Activated T-cell treated with anti-CD3 and anti-CD28 coated beads, Interleukin-2, amount 50 U/mL, for 48 hours (primary cell): ENCODE measurements around the gene ATP6V0A1.
"Not testable (repeated sequence)": the region's sequence is repeated elsewhere in the genome, so short reads cannot be mapped to it uniquely, and the experiment has no call there.

ENCODE experiments used
- DNase-seq, 2 experiments: peaks; one replicate each; pipeline ENCODE4 v3.0.0-alpha.2; 2020

The ATP6V0A1 gene

DNA sequence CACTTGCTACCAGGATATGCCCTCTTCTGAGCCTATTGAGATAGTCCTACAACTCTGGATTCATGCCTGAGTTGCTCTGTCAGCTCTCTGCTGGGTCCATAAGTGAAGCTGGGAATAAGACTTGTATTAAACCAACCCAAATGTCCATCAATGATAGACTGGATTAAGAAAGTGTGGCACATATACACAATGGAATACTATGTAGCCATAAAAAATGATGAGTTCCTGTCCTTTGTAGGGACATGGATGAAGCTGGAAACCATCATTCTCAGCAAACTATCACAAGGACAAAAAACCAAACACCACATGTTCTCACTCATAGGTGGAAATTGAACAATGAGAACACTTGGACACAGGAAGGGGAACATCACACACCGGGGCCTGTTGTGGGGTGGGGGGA is 19.1 kb downstream of the ATP6V0A1 start:
- DNase-seq = not testable (repeated sequence)

DNA sequence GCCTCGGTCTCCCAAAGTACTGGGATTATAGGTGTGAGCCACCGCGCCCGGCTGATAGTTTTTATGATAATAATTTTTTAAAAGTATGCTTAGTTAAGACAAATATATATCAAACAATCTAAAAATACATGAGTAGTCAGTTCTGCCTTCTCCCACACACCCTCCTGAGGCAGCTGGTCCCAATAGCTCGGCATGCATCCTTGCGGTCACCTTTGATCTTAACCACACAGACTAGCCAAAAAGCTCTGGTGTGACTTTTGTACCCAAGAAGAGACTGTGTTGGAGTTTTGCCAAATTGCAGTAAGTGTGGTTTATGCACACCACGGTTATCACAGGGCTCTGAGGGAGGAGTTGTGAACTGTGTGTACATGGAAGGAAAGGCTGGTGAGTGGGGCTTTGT is 25.6 kb downstream of the ATP6V0A1 start:
- DNase-seq = peak; percentile 76 to 80

DNA sequence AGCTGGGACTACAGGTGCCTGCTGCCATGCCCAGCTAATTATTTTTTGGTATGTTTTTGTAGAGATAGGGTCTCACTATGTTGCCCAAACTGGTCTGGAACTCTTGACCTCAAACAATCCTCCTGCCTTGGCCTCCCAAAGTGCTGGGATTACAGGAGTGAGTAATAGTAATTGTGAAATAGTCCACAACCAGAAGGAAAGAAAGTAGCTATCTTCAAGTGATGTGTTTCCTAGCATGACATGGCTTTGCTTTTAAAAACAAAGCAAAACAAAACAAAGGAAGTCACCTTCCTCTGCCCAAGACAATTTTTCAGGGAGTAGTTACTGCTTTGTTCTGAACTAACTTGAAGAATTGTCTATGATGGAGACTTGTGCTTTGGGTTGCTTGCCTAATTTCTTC is 27.0 kb downstream of the ATP6V0A1 start:
- no peak for DNase-seq

DNA sequence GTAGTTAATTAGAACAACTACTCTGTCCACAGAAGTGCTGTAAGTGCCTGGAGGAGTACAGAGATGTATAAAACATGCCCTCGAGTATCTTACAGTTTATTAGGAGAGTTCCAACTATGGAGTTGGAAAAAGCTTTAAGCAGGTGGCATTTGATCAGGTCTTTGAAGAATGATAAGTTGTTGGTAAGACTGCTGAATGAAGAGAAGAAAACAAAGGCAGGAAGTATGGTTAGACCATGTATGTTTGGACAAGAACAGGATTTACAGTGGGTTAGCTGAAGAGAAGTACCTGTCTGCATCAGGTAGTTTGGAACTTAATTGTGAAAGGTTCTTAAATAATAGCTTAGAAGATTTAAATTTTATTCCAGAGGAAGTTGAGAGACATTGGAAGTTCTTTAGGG is 29.4 kb downstream of the ATP6V0A1 start:
- DNase-seq = no peak

DNA sequence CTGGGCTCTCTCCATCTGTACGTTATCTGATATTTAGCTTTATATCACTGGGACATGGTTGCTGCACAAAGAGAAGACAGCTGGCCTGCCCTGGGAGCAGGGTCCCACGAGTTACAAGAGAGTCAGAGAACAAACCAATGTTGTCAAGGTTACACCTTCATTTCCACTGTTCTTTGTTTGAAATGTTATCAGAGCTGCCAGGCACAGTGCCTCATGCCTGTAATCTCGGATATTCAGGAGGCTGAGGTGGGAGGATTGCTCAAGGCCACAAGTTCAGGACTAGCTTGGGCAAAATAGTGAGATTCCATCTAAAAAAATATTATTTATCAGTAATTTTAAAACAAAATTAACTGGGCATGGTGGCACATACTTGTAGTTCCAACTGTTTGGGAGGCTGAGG is 34.6 kb downstream of the ATP6V0A1 start:
- no peak for DNase-seq

DNA sequence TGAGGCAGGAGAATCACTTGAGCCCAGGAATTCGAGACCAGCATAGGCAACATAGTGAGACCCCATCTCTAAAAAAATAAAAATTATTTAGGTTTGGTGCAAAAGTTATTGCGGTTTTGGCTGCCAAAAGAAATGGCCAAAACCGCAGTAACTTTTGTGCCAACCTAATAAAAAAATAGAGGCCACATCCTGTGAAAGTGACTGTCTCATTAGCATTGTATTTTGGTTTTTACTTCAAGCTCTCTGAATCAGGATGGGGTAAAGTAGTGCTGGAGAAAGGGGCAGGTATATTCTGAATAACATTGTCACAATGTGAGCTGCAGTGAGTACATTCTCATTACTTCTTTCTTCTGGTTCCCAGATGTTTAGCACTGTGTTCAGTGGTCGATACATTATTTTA is 36.0 kb downstream of the ATP6V0A1 start:
- no peak for DNase-seq

DNA sequence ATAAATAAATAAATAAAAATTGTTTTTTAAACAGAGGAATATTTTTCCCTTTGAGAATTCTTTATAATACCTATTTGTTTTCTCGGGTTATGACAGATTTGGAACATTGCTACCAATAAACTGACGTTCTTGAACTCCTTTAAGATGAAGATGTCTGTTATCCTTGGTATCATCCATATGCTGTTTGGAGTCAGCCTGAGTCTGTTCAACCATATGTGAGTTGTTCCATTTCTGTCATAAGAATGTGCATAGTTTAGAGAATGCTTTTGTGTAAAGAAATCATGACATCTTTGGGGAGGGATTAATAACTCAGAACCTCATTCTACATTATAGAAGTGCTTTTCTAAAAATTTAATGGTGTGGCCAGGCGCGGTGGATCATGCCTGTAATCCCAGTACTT is 40.1 kb downstream of the ATP6V0A1 start:
- no peak for DNase-seq

DNA sequence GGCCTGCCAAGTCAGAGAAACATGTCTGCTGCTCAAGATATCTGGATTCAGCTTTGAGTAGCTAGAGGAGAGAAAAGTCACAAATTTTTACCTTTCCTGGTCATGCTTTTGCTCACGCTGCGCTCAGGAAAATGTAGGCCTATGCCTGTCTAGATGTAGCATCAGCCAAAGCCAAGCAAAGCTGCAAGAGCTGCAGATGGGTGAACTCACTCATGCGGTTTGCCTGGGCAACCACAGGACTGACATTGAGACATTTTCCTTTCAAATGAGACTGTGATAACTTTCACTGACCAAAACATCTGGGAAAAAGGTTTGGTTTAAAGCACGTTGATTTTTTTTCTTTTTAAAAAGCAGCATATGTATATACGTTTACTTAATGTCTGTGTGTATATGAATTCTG is 43.4 kb downstream of the ATP6V0A1 start:
- DNase-seq = no peak

DNA sequence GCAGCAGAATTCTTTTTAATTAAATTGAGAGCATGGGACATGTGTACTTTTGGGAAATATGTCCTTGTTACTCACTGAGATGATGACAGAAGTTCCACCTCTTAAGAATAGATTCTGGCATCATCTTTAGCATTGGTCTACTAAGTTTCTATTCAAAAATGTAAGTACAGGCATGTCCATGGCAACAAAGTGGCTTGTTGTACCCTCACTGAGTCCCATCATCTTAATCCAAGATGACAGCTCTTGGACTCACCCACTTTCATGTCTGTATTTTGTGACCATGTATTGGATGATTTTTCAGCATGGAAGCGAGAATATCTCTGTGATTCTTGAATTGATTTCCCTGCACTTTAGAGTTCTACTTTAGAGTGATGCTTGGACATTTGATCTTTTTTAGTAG is 44.2 kb downstream of the ATP6V0A1 start:
- DNase-seq = no peak

DNA sequence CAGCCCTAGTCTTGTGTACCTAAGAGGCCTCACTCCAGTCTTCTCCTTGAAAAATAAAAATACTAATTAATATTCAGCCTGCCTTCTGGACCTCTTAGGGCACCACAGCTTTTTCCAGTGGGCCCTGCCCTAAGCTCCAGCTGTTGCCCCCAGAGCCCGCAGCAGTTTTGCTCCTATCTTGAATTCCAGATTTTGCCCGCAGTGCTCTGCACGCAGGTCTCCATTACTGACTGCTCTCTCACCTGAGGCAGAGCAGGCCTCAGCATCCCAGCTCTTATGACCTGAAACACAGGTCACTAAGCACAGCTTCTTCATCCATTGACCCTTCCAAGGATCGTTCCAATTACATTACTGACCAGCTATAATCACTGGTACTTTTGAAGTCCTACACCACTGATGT is 49.0 kb downstream of the ATP6V0A1 start:
- DNase-seq = no peak

DNA sequence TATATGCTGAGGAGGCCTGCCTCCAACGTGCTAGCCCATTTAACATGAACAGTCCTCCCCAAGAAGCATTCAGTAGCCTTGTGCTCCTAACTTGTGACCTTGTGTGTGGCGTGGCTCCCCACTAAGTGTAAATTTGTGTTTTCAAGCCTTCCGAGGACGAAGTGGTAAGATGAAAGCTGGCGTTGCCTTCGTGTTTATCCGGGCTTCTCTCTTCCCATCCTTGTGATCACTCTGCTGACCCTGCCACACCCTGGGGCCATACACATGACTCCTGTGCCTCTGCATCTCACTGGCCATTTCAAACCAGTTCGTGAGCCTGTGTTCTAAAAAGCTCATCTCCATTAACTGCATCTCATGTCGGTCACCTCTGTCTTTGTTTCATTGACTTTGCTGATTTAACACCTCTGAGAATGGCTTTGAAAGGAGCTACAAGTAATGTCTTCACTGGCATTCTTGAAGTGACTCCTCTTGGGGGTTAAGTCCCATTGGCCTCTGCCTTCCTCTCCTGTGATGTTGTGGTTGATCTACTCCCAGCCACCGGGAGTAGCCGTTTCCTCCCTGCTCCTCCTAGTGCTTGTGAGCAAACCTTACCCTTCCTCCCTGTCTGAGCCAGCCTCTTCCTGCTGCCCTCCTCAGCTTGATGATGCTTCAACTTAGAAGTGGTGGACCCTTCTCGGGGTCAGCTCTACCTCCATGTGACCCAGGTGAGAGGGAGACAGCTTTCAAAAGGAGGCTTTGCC is 49.9 kb downstream of the ATP6V0A1 start:
- DNase-seq = no peak

DNA sequence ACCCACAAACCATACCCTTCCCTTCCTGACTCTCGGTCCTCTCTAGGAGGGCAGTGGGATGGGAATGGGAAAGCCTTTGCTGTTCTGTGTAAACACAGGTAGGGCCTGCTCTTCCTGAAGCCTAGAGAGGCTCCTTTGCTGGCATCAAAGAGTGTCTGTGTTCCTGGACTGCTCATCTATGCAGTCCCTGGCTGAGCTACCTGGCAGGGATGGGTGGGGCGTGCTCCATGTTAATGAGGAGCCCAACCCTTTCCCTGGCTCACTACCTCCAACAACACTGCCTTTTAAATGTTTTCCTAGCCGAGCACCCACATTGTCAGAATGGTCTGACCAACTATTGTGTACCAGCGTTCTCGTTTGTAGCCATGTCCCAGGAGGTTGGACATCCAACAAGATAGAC is 50.7 kb downstream of the ATP6V0A1 start:
- no peak for DNase-seq

DNA sequence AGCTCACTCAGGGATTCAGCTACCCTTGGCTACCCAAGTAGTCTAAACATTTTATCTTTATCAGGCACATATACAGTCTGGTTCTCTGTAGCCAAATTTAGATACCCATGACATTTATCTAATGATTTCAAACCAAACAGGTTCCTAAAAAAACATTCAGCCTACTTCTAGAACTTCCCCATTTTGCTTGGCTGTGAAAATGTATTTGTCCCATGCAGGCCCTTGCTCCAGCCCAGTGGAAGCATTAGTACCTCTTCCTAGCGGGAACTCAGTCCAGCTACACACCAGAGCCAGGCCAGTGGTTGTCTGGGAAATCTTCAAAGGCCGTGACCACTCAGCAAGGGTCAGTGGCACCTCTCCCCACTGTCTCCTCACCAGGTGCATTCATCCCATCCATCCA is 51.2 kb downstream of the ATP6V0A1 start:
- no peak for DNase-seq

DNA sequence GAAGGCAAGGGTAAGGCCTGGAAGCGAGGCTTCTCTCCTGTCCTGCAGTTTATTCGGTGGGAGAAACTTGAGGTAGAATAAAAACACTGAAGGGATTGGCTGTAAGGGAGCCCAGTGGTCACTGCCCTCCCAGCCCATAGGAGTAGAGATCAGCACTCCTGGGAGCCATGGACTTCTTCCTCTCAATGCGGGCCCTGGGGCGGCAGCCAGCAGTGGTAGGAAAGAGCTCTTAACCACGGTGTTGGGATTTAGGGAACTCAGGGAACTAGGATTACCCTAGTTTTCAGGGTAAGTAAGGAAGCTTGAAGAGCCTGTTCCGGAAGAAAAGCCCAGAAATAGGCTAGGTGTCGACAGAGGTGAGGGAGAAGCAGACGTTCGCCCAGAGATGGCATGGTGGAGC is 53.6 kb downstream of the ATP6V0A1 start:
- no peak for DNase-seq

DNA sequence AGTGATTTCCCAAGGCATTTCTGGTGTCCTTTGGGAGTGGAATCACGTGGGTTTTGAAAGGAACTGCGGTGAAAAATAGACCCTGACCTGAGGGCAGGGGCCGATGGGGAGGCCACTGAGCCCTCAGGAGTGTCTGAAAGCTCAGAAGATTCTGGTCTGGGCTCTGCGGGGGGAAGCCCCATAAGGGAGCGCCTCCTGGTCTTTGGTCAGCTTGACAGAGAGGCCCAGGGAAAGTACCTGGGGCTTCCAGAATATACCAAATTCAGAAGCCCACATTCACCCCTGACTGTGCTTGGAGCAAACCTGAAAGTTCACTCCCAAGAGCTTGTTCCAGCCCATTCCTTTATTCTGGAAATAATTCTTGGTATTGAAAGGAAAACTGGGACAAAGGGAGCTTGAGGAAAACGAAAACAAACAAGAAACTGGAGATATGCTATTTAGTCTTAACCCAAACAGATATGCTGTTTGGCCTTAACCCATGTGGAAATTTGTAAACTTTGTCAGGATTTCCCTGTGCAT is 54.1 kb downstream of the ATP6V0A1 start:
- DNase-seq = no peak

DNA sequence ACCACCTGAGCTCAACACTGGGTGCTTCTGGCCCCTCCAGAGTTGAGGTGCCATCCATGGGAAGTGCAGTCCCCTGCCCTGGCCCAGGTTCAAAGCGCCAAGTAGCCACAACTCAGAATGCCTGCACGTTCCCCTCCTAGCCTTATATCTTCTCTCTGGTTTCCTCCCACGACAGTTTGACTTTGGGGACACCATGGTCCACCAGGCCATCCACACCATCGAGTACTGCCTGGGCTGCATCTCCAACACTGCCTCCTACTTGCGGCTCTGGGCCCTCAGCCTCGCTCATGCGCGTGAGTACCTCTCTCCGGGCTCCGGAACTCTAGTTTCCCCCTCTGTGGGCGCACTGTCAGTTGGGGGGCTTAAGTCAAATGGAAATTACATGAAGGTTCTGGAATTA is 55.0 kb downstream of the ATP6V0A1 start:
- no peak for DNase-seq

DNA sequence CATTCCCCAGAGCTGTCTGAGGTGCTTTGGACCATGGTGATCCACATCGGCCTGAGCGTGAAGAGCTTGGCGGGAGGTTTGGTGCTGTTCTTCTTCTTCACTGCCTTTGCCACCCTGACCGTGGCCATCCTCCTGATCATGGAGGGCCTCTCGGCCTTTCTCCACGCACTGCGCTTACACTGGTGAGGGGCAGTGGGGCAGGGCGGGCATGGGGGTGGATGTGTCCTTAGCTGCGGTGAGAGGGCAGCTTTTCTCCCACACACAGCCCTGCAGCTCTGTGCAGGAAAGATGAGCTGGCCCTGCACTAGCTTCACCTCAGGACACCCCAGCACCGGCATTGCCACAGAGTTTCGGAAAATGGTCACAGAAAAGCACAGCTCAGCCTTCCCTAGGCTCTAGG is 55.6 kb downstream of the ATP6V0A1 start:
- no peak for DNase-seq

DNA sequence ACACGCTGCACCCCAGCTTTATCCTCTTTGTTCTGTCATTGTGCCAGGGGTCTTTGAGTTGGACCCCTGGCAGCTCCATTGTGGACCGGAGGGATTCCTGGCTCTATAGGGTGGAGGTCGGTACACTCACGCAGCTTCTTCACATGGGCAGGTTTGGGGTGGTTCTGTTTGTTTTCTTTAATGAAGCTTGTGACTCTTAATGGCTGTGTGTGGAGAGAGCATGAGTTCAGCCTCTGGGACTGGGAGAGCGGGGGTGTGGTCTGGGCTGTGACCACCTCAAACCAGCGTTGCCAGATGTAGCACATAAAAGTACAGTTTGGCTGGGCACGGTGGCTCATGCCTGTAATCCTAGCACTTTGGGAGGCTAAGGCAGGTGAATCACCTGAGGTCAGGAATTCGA is 56.2 kb downstream of the ATP6V0A1 start:
- DNase-seq = no peak

DNA sequence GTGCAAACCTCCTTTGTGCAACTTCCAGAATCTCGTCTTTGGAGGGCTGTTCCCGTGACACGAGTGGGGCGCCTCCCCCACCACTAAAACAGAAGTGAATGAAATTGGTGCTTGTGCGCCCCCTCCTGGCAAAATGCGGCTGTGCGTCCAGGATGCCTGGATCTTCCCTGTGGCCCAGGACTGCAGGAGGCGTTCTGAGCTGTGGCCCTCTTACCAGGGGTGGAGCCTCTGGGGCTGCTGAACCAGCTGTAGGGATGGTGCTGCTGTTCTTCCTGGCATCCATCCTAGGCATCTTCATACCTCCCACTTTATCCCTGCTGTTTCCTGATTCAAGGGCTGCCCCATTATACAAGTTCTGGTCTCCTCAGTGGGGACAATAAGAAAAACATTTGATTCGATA is 58.8 kb downstream of the ATP6V0A1 start:
- peak; percentile 90 to 93 for DNase-seq

DNA sequence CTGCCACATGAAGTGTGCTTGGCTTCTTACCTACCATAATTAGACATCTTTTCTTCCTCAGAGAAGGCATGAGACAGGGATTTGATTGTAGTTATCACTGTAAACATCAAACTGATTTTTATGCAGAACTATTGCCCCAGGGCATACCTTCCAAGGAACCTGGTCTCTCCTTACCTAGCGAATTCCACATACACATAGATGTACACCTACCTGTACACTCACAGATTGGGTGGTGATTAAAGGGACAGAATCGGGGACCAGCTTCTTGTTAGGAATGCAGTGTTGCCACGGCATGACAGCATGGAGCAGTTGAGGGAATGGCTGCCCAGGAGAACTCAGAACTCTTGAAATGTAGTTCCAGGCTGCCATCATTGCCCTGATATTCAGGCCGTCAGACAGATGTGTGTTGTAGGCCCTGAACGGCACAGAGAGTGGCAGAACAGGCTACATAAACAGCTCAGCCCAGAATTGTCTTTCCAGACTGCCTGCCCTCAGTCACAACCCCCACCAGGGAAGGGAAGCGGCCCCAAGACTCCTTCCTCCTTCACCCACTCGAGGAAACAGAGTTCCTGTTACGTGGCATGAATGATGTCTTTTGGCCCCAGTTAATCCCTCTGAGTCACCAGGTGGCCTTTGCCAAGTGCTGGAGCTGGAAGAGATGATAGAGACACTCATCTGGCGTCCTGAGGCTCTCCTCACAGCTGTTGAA is 59.5 kb downstream of the ATP6V0A1 start:
- DNase-seq = no peak

DNA sequence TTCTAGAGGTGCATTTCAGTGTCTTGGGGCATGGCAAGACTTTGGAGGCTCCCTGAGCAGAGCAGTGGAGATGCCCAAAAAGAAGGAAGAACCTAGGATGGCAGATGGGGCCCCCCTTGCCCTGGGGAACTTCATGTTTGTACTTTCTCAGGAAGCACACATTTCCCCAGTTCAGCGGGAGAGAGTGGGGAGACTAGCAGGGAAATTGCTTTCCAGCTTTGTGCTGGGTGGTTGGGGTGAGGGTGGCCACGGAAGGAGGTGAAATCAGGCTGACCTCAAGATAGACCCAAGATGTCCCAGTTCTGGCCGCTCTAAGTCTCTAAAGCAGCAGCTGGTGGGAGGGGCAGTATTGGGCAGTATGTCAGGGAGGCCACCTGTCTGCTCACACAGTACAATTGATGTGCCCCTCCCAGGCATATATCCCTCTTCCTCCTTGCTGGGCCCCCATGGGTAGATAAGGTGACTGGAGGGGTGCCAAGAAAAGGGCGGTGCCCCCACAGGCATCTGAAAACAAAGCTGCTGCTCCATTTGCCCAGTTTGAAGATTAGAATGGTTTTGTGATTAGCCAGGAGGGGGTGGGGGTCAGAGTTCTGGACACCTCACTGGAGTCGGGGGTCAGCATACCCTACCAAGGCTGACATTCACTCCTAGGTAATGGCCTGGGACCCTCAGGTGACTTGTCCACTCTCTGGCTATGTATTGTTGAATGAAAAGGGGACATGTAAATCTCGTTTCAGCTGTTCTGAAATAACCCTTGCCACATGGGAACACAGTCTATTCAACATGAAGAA is 60.3 kb downstream of the ATP6V0A1 start:
- no peak for DNase-seq

DNA sequence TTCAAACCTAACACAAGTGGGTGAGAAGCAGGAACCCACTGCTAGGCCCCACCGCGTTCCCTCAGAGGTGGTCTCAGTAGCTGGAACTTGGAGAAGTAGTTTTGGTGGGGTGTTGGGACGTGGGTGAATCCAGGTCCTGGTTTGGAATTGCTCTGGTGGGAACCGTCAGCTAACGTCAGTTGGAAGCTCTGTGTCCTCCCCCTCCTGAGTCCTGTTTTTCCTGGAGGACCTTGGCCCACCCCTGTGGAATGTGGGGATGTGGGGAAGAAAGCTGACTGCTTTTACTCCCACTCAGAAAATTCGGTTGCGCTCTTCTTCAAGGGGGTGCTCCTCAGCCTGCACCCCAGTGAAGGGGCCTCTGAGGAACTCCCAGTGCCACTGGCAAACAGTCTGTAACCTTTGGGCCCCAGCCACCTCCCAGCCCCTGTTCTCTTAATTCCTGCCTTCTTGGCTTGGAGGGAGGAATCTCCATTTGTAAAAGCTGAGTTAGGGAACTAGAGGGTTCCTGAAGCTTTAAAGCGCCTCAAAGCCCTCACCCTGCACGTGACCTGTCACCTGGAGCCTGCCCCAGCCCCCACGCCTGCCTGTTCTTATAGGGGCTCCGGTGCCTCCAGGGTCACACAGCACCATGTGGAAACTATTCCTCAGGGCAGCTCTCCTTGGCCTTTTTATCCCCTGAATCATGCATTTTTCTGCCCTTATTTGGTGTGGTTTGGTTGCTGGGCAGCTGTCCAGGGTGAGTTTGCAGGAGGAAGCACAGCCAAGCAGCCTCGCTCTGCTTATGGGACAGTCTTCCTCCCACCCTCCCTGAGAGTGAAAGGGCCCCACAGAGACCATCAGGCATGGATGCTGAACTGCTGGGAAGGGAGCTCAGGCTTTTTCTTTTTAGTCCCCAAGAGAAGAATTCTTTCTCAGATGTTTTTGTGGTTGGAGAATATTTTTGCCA is 61.1 kb downstream of the ATP6V0A1 start:
- no peak for DNase-seq

DNA sequence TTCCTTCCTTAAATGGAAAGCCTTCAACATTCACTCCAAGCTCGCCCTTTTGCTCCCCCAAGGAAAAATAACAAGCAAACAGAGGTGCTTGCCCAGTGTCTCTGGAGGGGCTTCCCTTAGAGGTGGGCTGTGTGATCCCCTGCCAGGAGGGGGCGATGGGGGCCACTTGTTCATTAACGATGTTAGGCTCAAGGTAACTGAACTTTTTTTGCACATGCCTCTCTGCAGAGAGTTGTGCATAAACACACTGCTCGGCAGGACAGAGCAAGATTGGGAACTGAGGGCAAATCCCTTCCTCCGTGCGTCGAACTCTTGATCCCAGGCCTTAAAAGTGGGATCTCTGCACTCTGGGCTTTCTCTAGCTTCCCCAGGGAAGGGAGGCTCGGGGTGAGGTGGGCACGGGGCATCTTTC is 61.9 kb downstream of the ATP6V0A1 start:
- DNase-seq = peak; percentile 45 to 47
